Left ventricle myocardium inferior (tissue), 1 donor: ENCODE results near the gene HMGB4. TPM values are rescaled to one million over a fixed set of nuclear protein-coding genes. Genes with fewer than 3 reads are reported as not detected.

ENCODE experiments used
- DNase-seq: peaks from one replicate; pipeline ENCODE4 v3.0.0-alpha.2; 2020
- H3K27ac ChIP-seq: fragments of 200-600 bp; replicated peaks from 2 replicates; pipeline ENCODE4 v1.8.0; 2021
- H3K27me3 ChIP-seq: fragments of 200-600 bp; 2 replicates; pipeline ENCODE4 v1.8.0; 2021; ENCODE audit warnings: low read depth
- H3K36me3 ChIP-seq: fragments of 200-600 bp; 2 replicates; pipeline ENCODE4 v1.8.0; 2021
- H3K4me1 ChIP-seq: fragments of 200-600 bp; 2 replicates; pipeline ENCODE4 v1.8.0; 2021
- H3K4me3 ChIP-seq: fragments of 200-600 bp; 2 replicates; pipeline ENCODE4 v1.8.0; 2021; ENCODE audit warnings: mild to moderate bottlenecking, moderate library complexity
- H3K9me3 ChIP-seq: fragments of 200-600 bp; replicated peaks from 2 replicates; pipeline ENCODE4 v1.8.0; 2021
- intact Hi-C: fragments of 100-400 bp; cut with micrococcal nuclease; formaldehyde crosslinking; loops from one replicate; pipeline ENCODE4 v1.11.0; 2022
- total RNA-seq: library from RNA; stranded (reverse); fragmentation: NEBNext Ultra II Directional; extraction: Animal tissue kit (Norgen Biotek cat#: 25700); gene quantifications from one replicate; pipeline ENCODE4 v1.2.1, GENCODE V29; 2021
- TF ChIP-seq, protein P1 (sequence below): fragments of 200-600 bp; IDR thresholded peaks from 2 replicates; pipeline ENCODE4 v1.8.0; 2021; ENCODE audit warnings: antibody characterized with exemption, mild to moderate bottlenecking, borderline replicate concordance
- donor health status: DM: no; HTN: yes; CAD: no; lungs with severe emphysema.

HMGB4 gene
- total RNA-seq, 1 donor from 2014 or later, result not detected

DNA sequence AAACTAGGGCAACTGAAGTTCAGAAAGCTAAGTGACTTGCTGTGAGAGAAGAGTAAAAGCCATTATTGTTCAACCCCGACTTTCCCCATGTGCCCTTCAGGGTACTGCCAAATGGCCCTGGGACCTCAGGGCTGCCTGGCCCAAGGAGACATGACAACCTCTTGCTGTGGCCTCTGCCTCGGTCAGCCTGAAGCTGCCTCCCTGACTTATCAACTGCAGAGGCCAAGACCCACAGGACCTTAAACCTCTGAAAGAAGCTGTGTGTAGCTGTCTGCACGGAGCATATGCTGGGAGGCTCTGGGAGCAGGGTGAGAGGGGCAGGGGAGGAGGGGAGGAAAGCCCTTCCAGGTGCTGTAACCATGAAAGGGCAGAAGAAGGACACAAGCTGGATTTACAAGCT, 35.9 kb downstream of the HMGB4 start:
- TF ChIP-seq, protein P1, sequence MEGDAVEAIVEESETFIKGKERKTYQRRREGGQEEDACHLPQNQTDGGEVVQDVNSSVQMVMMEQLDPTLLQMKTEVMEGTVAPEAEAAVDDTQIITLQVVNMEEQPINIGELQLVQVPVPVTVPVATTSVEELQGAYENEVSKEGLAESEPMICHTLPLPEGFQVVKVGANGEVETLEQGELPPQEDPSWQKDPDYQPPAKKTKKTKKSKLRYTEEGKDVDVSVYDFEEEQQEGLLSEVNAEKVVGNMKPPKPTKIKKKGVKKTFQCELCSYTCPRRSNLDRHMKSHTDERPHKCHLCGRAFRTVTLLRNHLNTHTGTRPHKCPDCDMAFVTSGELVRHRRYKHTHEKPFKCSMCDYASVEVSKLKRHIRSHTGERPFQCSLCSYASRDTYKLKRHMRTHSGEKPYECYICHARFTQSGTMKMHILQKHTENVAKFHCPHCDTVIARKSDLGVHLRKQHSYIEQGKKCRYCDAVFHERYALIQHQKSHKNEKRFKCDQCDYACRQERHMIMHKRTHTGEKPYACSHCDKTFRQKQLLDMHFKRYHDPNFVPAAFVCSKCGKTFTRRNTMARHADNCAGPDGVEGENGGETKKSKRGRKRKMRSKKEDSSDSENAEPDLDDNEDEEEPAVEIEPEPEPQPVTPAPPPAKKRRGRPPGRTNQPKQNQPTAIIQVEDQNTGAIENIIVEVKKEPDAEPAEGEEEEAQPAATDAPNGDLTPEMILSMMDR, result no peak
- H3K36me3 ChIP-seq, result no peaks in the 10 kb centered on the region
- no peak overlapping the region for H3K27ac ChIP-seq
- DNase-seq, result no peak
- peaks cover 20% of the 10 kb centered on the region for H3K4me1 ChIP-seq
- no peak overlapping the region for H3K4me3 ChIP-seq
- peaks cover 26% of the 10 kb centered on the region for H3K27me3 ChIP-seq
- intact Hi-C loops, result no loop called here
- no peaks in the 10 kb centered on the region for H3K9me3 ChIP-seq

DNA sequence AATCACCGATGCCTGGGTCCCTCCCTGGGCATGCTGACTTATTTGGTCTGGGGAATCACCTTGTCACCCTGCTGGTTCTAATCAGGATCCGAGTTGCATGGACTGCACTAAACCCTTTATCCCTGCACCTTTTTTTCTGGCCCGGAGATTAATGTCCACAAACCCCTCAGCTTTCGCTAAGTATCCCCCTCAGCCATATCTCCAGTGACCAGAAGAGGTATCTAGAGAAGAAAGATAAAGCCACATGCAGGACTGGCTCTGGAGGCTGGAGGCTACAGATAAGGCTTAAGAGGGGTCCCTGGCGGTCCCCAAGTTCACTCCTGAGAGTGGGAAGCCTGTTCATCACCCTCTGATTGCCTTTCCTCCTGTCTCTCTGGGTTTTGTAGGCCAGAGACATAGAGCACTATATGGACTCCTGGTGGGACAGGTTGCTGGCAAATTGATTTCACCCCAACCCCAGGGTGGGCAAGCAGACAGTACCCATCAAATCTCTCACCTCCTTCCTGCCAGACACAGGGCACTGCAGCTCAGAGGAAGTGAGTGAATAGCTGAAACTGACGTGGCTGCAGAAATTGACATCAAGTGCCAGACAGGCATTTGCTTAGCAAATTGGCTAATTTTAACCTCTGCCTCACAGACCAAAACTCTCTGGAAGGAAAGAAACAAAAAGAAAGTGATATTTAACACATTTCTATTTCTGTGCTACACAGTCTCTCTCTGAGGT, 38.8 kb downstream of the HMGB4 start:
- intact Hi-C loops, result no loop called here
- no peak overlapping the region for H3K4me3 ChIP-seq
- H3K27ac ChIP-seq, result no peak overlapping the region
- peaks cover 26% of the 10 kb centered on the region for H3K27me3 ChIP-seq
- H3K4me1 ChIP-seq, result peaks cover 20% of the 10 kb centered on the region
- H3K36me3 ChIP-seq, result no peaks in the 10 kb centered on the region
- no peak for DNase-seq
- TF ChIP-seq, protein P1, result no peak
- H3K9me3 ChIP-seq, result no peaks in the 10 kb centered on the region

DNA sequence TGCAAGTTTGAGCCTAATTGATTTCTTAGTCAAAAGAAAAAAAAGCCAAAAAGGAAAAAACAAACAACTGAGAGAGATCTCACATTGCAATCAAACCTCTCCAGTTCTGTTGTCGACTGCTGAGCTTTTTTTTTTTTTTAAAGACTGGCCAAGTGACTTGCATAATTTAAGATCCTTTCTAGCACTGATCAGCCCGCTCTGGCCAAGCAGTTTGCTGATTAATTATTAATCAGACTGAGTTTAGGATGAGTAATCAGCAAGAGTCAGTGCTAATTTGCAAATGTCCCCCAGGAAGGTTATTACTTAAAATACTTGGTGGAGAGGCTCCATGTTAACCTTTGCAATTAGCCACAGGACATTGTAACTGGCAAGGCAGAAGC, 39.3 kb downstream of the HMGB4 start:
- TF ChIP-seq, protein P1, result no peak
- Histone ChIP-seq H3K27ac (no peak overlapping the region), H3K36me3 (no peaks in the 10 kb centered on the region), H3K4me3 (no peak overlapping the region), H3K4me1 (peaks cover 20% of the 10 kb centered on the region), H3K9me3 (no peaks in the 10 kb centered on the region), H3K27me3 (peaks cover 27% of the 10 kb centered on the region)
- intact Hi-C loops, result no loop called here
- no peak for DNase-seq

DNA sequence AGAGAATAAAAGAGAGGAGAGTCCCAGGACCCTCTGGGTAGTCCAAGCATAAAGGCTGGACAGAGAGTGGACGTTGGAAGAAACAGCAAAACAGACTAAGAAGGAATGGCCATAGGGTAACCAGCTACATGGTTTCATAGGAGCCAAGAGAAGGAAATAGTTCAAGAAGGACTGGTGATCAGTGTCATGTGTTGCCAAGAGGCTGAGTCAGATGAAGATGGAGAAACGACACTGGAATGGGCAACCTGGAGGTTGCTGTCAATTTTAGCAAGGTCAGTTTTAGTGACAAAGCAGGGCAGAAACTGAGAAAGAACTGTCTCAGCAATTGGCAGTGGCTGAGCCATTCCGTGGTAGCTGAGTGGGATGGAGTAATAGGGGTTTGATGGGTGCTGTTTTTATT, 41.4 kb downstream of the HMGB4 start:
- Histone ChIP-seq H3K4me1 (peaks cover 17% of the 10 kb centered on the region), H3K9me3 (no peaks in the 10 kb centered on the region), H3K27me3 (peaks cover 27% of the 10 kb centered on the region), H3K27ac (no peak overlapping the region), H3K36me3 (no peaks in the 10 kb centered on the region), H3K4me3 (no peak overlapping the region)
- intact Hi-C loops, result no loop called here
- DNase-seq, result no peak
- TF ChIP-seq, protein P1, result no peak

DNA sequence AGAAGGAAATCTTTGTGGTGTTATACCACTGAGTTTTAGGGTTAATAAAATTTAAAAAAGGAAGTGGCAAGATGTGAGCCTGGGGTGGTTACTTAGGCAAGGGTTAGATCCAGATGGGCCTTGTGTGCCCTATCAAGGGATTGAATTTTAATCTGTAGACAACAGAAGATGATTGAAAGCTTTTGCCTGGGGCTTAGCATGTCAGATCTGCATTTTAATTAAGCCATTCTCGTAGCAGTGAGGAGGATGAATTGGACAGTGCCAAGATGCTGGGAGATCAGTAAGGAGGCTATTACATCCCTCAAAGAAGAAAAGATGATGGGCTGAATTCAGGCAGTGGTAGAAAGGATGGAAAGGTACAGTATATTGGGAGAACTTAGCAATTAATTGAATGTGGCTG, 42.3 kb downstream of the HMGB4 start:
- H3K36me3 ChIP-seq, result no peaks in the 10 kb centered on the region
- intact Hi-C loops, result no loop called here
- TF ChIP-seq, protein P1, result no peak

More for the DNA sequence above, 42.3 kb downstream of the HMGB4 start:
- peaks cover 34% of the 10 kb centered on the region for H3K27me3 ChIP-seq
- H3K9me3 ChIP-seq, result no peaks in the 10 kb centered on the region
- no peak overlapping the region for H3K27ac ChIP-seq
- peaks cover 17% of the 10 kb centered on the region for H3K4me1 ChIP-seq
- H3K4me3 ChIP-seq, result no peak overlapping the region
- no peak for DNase-seq
